Lung (tissue), 12 donors: ENCODE data around the gene CXCL14. TPM values are rescaled to one million over a fixed set of nuclear protein-coding genes. Genes with fewer than 3 reads are reported as not detected.

ENCODE experiments used
- ATAC-seq: fragments of 200-7000 bp; cut with Tn5 transposase; one replicate; pipeline ENCODE4 v1.9.1; 2020; ENCODE audit warnings: moderate number of reproducible peaks; ENCODE audit not compliant: insufficient read depth, low FRiP score
- DNase-seq, 3 donors: peaks; one replicate each; pipeline ENCODE4 v3.0.0-alpha.2; 2013 to 2017
- H3K27ac ChIP-seq, 2 donors: one replicate each; pipeline ENCODE4 v1.5.1; 2013; ENCODE audit warnings: mild to moderate bottlenecking in 2 of 2, moderate library complexity in 2 of 2, control low read depth in 1 of 2, inconsistent platforms in 1 of 2, low read depth in 1 of 2, low read length in 1 of 2
- H3K27me3 ChIP-seq, 3 donors: one replicate each; pipeline ENCODE4 v1.5.1; 2013; ENCODE audit warnings: low read length in 2 of 3; ENCODE audit not compliant: control insufficient read depth in 3 of 3, insufficient read depth in 3 of 3
- H3K36me3 ChIP-seq, 4 donors: one replicate each; pipeline ENCODE4 v1.5.1; 2013; ENCODE audit warnings: low read length in 4 of 4, mild to moderate bottlenecking in 1 of 4, moderate library complexity in 1 of 4; ENCODE audit not compliant: control insufficient read depth in 4 of 4, insufficient read depth in 4 of 4
- H3K4me1 ChIP-seq, 5 donors: one replicate each; pipeline ENCODE4 v1.5.1; 2013; ENCODE audit warnings: low read length in 5 of 5, mild to moderate bottlenecking in 2 of 5, moderate library complexity in 1 of 5; ENCODE audit not compliant: control insufficient read depth in 5 of 5, insufficient read depth in 5 of 5
- H3K4me3 ChIP-seq: one replicate; pipeline ENCODE4 v1.5.1; 2013; ENCODE audit warnings: mild to moderate bottlenecking, control low read depth, moderate library complexity
- H3K9ac ChIP-seq, 2 donors: one replicate each; pipeline ENCODE4 v1.5.1; 2013; ENCODE audit warnings: low read length in 2 of 2, control low read depth in 1 of 2; ENCODE audit not compliant: insufficient read depth in 1 of 2
- H3K9me3 ChIP-seq, 4 donors: one replicate each; pipeline ENCODE4 v1.5.1; 2013; ENCODE audit warnings: low read length in 3 of 4, mild to moderate bottlenecking in 1 of 4, moderate library complexity in 1 of 4; ENCODE audit not compliant: control insufficient read depth in 4 of 4, insufficient read depth in 3 of 4
- CTCF ChIP-seq: IDR thresholded peaks from 2 replicates; pipeline ENCODE4 v1.5.1; 2012; ENCODE audit warnings: mild to moderate bottlenecking; ENCODE audit errors: control extremely low read depth, extremely low read depth
- WGBS, 2 donors: extraction: QIAGEN DNeasy Blood & Tissue Kit; methylation state at CpG; one replicate each; pipeline ENCODE4 v1.1.7; 2013; 5-methylcytosine and 5-hydroxymethylcytosine counted together
- polyA plus RNA-seq, 2 donors: library from polyadenylated mRNA; stranded (reverse); fragments of 200-250 nt; gene quantifications; one replicate each; pipeline ENCODE4 v1.2.1, GENCODE V29; 2013
- total RNA-seq, 2 donors: library from RNA; depleted of rRNA in 1 of 2; stranded (reverse); fragments of >200 nt in 1 of 2; gene quantifications; one replicate each; pipeline ENCODE4 v1.2.1, GENCODE V29; 2014 to 2021
- donor health status: control.
- donor health status: control.
- donor health status: Bipolar disorder and iron deficiency.
- donor health status: healthy.
- donor health status: DM: yes; HTN: yes; CAD: no.

CXCL14 gene
- total and polyA plus RNA-seq, 4 donors, result 1.6 to 31.4 (median 2.4) TPM

- H3K9me3 ChIP-seq, result peaks cover 0 to 2% (median 0%) of the 10 kb centered on the region in 4 donors
- 72 to 82% methylated on average over 5 of the region's 5 CpGs for WGBS, 2 donors
- no peak overlapping the region for H3K9ac ChIP-seq
- H3K4me1 ChIP-seq, result peaks cover 0 to 19% (median 1%) of the 10 kb centered on the region in 5 donors
- no peaks in the 10 kb centered on the region for H3K36me3 ChIP-seq
- H3K27me3 ChIP-seq, result no peaks in the 10 kb centered on the region
- H3K4me3 ChIP-seq, result no peak overlapping the region
- H3K27ac ChIP-seq, result no peak overlapping the region
- no peak for ATAC-seq
- TF ChIP-seq CTCF, result no peak
- no peak for DNase-seq
Observed at GRCh38 chr5:135600152-135600570, 21.4 kb upstream of the CXCL14 start.

- TF ChIP-seq CTCF, result no peak
- ATAC-seq (no peak), DNase-seq (peak in 1 of 3 donors; percentile 7)
- no peaks in the 10 kb centered on the region for H3K36me3 ChIP-seq
- no peak overlapping the region for H3K27ac ChIP-seq
- 79 to 84% methylated on average over 6 of the region's 6 CpGs for WGBS, 2 donors
- no peak overlapping the region for H3K9ac ChIP-seq
- H3K27me3 ChIP-seq, result no peaks in the 10 kb centered on the region
- H3K4me1 ChIP-seq, result peaks cover 0 to 19% (median 1%) of the 10 kb centered on the region in 5 donors
- peaks cover 0 to 2% (median 0%) of the 10 kb centered on the region in 4 donors for H3K9me3 ChIP-seq
- no peak overlapping the region for H3K4me3 ChIP-seq
Observed at GRCh38 chr5:135599421-135600151, 20.8 kb upstream of the CXCL14 start.

GRCh38 chr5:135598691-135599395, 20.1 kb upstream of the CXCL14 start:
- WGBS, 2 donors, result 66 to 71% methylated on average over 9 of the region's 9 CpGs
- Histone ChIP-seq H3K27ac (no peak overlapping the region), H3K4me3 (no peak overlapping the region), H3K36me3 (no peaks in the 10 kb centered on the region), H3K9me3 (peaks cover 0 to 2% (median 0%) of the 10 kb centered on the region in 4 donors), H3K9ac (no peak overlapping the region), H3K4me1 (peaks cover 0 to 19% (median 1%) of the 10 kb centered on the region in 5 donors), H3K27me3 (no peaks in the 10 kb centered on the region)
- ATAC-seq (no peak), DNase-seq (peak; percentile 39 to 62 (median 59))
- TF ChIP-seq CTCF, result no peak
